Activated gamma-delta T cell treated with anti-CD3 and anti-CD28 coated beads, Interleukin-2, amount 50 U/mL, for 16 hours (primary cell): ENCODE data around the gene PIMREG.
"Not testable (repeated sequence)": the region's sequence is repeated elsewhere in the genome, so short reads cannot be mapped to it uniquely, and the experiment has no call there.

Experiments
- DNase-seq: peaks from one replicate; pipeline ENCODE4 v3.0.0-alpha.2; 2020; ENCODE audit warnings: low read depth

Gene PIMREG

DNA sequence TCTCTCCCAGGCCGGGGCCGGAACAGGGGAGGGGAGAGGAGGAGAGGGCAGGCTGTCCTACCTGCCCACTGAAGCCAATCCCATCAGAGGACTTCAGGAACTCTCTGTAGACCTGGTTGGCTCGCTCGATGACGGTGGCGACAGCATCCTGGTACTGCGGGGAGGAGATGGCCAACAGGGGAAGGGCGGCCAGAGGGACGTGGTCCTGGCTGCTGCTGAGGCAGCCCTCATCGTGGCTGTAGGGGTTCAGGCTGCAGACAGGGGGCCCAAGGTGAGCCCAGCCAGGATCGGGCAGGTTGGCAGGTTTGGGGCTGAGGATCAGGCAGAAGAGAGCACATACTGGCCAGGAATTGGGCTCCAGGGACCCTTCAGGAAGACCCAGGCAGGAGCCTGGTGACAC, 34.2 kb downstream of the PIMREG start:
- DNase-seq: no peak

DNA sequence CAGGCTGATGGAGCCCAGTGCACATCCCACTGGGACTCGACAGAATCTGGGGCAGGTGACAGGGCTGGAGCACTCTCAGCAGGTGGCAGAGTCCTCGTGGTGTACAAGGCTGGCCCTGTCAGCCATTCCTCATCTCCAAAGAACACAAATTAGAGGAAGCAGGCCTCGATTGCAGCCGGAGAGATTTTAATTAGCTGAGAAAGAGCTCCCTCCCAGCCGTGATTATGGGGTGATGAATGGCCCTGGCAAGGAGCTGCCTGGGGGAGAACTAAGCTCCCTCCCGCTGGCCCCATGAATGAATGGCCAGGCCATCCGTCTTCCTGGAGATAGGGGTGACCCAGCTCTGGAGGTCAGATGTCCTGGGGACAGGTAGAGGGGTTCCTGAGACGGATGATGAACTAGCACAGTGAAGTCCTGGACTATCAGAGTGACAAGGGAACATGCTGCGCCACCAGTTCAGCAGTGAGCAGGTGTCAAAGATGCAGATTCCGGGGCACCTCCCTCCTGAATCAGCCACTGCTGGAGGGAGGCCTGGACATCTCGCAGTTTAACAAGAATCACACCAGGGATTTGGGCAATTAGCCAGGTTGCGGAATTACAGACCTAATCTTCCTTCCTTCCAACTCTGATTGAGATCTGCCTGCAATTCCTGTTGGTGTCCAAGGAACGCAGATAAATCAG, 35.5 kb downstream of the PIMREG start:
- no peak for DNase-seq

DNA sequence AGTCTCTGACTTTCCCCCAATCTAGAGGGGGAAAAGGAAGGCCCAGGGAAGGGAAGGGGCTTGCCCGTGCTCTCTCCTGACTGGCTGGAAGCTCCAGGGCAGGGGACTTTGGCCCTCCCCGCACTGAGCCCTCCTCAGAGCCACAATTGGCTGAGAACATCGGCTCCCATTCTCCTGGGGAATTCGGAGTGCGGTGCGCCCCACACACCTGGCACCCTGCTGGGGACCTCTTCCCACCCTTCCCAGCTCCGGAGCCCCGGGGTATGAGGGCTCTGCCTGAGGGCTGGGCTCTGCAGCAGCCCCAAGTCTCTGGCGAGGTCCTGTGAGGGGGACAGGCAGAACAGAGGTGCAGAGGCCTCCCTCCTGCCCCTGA, 36.0 kb downstream of the PIMREG start:
- no peak for DNase-seq

DNA sequence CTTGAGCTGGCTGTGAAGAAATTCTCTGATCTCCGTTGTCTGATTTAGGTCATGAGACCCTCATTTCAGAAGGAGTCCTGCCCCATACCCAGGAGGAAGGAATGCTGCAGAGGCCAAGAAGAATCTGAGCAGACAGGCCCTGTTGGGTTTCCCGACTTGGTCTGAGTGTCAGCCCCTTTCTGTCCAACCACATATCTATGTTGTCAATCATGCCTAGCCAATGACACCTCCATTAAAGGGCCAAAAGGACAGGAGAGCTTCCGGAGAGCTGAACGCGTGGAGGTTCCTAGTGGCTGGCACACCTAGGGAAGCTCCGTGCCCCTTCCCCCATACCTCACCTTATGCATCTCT, 37.8 kb downstream of the PIMREG start:
- DNase-seq: no peak

DNA sequence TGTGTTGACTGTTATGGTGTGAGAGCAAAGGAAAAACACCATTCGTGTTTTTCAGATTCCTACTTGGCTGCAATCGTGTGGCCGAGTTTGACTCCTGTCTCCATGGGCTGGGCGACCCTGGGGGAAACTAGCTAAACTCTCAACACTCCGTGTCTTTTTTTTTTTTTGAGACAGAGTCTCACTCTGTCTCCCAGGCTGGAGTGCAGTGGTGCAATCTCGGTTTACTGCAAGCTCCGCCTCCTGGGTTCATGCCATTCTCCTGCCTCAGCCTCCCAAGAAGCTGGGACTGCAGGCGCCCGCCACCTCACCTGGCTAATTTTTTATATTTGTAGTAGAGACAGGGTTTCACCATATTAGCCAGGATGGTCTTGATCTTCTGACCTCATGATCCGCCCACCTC, 38.5 kb downstream of the PIMREG start:
- DNase-seq: not testable (repeated sequence)

DNA sequence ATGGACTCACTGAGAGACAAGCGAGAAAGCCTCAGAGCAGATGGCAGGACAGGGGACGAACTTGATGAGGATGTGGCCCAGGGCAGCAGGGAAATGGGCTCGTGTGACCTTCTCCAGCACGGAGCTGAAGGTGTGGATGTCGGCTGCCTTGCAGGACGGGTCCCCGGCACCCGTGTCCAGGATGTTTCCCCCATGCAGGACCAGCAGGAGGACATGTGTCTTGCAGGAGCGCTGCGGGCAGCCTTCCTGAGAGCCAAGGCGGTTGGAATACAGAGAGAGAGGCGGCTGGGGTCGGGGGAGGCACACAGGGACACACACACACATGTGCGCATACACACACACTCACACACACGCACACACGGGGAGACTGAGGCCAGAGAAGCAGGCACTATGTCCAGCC, 39.3 kb downstream of the PIMREG start:
- DNase-seq: no peak

DNA sequence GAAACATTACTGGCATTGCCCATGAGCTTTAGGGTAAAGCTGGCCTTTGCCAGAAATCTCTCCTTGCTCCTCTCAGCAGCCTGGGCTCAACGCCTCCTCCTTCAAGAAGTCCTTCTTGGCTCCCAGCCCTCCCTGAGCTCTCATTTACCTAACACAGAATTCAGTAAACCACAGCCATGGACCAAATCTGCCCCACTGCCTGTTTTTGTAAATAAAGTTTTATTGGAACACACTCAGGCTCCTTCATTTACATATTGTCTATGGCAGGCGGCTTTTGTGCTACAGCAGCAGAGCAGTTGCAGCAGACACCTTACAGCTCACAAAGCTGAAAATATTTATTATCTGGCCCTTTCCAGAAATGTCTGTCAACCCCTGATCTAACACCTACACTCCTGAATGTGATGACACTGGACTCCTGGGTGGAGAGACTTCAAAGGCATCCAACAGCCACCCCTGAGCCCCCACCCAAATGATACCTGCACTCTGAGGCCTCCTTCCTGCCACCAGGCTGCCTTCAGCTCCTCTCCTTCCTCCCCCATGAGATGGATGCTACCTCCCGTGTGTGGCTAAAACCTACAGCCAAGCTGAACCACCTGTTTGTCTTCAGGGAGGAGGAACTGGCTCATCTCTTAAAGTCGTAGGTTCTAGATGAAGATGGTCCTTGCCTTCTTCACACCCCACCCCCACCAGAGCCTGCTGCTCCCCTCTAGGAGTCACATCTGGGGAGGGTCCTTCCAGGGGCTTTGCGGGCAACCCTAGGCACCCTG, 41.6 kb downstream of the PIMREG start:
- DNase-seq: no peak

DNA sequence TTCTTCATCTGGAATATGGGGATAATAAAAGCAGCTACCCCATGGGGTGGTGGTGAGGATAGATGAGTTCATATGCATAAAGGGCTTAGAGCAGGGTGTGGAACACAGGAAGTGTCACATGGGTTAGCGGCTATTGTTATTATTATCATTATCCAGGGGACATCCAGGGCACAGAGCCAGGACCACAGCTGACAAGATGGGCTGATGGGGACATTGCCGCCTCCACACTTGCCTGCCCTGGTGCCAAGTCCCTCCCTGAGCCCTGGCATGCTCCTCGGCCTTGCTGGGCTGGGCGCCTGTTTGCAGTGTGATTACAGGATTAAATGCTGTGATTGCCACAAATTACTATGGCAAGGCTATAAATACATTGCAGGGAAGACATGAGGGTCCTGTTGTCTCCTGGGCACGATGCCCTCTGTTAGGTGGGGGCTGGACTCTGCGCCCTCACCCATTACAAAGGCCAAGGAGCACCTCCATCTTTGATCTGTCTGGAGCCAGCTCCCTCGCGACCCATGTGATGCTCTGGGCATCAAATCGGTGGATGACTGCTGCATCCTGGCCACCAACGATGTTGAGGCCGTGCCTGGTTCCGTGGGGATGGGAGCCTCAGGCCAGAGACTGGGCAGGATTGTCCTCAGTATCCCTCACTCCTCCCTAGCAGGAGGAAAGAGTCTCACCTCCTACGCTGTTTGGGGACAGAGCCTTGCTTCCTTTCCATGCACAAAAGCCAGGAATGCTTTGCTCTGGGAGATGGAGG, 43.2 kb downstream of the PIMREG start:
- no peak for DNase-seq

DNA sequence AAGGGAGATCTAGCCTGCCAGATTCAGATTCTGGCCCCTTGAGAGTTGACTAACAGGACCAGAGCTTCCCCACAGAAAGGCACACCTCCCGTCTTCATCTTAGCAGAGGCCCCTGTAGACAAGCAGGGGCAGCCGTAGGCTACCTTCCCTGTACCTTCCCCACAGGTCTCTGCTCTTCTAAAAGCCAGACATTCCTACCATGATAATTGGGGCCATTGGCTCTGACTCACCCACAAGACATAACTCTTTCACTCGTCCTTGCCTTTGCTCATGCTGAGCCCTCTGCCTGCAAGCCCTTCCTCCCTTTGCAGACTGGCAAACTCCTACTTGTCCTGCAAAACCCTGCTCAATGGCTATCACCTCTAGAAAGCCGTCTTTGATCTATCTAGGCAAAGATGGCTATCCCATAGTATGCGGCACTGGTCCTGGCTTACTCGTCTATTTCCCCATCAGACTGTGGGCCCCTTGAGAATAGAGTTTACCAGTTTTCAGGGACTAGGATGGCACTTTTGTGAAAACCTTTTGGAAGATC, 43.8 kb downstream of the PIMREG start:
- DNase-seq: no peak

DNA sequence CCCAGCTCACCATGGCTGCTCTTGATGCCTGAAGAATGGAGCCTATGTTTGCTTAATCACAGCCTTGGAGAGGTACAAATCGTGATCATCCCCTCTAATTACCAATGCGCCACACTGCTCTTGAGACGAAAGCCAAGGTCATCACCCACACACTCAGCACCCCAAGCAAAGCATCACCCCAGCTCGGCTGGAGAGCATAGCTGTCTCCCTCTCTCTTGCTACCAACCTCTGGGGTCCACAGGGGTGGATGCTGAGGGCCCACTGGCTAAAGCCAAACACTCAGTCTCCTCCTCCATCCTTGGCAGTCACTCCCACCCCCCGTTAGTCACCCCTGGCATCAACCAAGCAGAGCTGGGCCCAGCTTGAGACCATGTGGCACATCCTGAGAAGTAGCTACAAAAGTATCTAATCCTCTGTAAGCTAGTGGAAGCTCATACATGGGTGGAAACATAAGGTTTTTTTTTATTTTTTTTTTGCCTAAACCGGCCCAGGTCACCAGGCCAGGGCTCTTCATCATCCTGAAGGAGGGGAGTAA, 44.8 kb downstream of the PIMREG start:
- DNase-seq: no peak

DNA sequence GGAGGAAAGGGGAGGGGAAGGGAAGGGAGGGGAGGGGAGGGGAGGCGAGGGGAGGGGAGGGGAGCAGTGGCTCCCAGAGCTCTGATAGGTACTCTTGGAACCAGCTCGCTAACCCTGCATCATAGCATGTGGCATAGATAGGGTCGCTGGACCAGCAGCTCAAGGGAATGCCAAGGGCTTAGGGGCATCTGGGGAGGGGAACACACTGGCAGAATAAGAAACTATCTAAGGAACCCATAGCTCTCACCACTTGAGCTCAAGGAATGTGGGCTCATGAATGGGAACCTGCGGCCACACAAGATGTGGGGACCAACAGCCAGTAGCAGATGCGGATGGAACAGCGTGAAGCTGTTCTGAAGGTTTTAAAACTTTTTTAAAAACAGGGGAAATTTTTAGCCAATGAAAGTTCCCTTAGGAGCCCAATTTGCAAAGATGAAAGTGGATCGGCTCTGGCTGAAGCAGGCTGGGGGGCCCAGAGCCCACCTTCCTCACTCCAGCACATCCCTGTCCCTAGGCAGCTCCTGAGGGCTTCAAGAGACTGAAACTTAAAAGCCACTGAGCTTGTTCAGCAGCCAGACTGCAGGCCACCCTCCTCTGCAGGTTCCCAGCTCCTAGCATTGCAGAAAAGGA, 46.9 kb downstream of the PIMREG start:
- no peak for DNase-seq

DNA sequence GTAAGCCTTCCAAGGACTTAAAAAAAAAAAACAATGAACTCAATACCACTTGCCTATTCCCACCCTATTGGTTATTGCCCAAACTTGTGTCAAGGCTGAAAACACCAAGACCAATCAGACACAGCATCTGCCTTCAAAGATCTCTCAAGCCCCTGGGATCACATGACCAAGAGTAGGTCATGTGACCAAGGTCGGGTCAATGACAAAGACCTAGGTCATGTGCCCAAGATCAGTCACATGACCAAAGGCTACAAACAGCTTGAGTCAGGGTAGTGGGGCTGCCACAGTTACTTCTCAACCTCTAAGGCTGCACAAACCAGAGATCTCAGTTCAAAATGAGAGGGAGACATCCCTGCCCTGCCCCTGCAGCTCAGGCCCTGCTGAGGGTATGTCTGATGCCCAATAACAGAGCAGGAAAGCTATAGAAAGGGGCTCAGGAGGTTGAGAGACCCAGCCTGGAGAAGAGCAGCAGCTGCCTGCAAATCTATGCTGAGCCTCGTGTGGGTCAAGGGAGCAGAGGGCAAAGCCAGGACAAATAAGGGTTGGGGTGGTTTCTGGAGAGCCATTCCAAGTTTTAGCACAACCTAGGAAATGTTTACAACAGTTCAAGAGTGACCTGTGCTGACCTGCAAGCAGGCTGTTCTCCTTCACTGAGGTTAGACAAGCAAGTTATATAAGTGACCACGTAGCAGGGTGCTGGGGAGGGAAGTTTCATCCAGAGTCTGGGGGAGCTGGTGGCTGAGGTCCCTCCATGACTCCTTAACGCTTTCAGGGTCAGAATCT, 48.8 kb downstream of the PIMREG start:
- no peak for DNase-seq

DNA sequence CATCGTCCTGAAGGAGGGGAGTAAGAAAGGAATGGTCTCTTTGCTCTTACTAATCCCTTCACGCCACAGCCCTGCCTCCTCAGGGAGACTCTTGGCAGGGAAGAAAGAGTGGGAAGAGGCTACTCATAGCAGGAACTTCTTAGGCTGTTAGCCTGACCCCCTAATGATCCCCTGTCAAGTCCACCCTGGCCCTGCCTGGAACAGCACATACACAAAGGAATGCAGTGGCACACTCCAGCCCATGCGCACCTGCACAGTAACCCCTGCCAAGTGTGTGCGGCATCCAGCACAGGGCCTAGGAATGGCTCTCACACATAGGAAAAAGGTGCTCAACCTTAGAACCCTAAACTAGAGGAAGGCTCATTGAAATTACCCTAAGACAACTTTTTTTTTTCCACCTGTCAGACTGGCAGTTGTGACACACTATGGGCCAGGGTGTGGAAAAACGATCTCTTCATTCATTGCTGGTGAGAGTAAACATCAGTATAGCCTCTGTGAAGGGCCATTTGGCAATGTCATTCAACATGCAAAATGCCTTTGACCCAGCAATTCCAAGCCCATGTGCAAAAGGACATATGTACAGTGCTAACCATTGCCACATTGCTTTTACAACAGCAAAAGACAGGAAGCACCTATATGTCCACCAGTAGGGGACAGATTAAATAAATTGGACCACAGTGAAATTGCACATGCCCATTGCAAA, 50.1 kb downstream of the PIMREG start:
- DNase-seq: no peak

DNA sequence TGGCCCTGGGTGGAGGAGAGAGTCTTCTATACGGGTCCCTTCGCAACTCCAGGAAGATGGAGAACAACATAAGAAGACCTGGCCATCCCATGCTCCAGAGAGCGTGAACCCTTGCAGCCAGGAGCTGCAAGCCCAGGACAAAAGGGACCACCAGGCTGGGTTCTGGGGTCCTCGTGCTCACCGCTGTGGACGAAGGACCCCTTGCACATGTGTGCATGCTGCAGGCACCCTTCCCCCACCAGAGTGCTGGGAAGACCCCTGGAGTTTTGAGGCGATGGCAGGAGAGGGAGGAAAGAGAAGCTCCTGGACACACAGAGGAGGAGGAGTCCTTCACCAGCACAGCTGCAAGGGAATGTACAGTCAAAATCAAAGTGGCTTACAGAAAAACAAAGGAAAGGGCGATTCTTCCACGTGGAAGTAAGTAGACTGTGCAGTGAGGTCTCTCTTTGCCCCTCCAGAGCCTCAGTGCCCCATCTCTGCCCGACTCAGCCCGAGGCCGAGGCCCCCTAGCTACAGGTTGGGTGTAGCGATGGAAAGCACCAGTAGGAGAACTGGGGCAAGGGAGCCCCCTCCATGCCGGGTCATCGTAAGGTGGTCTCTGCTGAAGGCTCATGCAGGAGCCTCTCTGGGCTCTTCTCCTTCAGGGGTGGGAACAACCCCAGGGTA, 51.3 kb downstream of the PIMREG start:
- no peak for DNase-seq

DNA sequence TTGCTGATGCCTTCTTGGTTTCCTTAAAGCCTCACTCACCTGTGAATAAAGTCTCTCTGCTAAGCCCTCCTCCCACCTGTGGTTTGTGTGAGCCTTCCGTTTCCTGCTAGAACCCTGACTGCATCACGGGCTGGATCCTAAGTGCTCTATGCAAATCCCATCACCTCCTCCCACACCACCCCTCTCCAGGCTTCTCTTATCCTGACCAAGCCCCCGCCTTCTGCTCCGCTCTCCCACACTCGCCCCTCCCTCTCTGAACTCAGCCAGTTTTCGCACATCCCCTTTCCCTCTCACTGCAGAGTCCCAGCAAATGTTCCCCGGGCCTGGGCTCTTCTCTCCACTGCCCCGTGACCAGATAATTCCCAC, 51.8 kb downstream of the PIMREG start:
- no peak for DNase-seq

DNA sequence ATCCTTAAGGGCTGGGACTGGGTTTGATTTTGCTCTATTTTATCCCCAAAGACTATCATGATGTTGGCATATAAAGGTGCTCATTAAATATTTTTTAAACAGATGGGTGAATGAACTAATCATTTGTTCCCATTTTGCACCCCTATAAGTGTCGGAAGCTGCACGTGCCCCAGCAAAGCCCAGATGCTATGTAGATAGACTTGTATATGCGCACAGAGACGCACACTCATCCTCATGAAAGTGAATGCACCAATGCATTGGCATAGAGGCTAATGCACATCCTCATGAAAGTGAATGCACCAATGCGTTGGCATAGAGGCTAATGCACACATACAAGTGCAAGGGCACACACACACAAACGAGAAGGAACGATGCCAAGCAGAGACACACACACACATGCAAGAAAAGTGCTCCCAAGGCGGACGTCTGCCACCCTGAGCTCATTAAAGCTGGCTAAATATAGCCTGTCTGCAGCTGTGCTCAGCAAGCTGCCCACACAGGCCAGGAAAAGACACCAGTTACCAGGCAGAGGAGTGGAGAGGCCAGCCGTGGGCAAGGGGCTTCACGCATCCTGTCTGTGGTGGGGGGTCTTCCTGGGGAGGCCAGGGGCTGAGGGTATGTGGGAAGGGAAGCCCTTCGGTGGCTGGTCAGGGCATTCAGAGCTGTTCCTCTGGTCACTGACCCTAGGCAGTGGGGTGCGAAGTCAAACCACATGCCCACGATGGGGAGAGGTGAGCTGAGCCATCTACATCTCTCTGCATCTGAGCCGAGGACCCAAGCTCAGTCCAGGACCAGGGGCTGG, 52.6 kb downstream of the PIMREG start:
- DNase-seq: no peak

DNA sequence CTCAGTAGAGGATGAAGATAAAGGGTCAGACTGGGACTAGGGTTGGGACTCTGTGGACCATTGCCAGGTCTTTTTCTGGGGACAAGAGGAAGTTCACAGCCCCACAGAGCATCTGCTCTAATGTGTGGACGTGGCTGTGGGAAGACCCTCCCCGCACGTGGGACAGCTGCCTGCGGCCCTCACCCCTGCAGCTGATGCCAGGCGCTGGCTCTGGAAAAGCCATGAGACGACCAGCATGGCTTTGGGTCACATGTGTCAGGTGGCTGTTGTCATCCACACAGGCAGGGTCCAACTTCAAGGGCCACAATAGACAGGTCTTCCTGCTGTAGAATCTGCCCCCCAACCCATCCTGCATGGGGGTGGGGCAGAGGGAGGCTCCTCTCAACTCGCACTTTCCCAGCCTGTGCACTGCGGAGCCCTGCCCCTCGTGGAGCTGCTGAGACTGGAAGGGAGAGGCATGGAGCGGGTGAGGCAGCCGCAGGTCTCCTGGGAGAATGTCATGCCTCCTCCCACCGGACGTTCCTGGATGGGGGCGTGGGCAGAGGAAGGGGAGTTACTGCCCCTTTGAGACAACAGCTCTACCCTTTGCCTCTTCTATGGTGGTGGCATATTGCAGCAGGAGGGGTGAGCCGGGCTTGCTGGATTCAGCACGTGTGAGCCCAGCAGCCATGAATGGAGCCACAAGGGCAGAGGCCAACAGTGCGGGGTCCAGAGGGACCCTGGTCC, 53.4 kb downstream of the PIMREG start:
- DNase-seq: no peak

DNA sequence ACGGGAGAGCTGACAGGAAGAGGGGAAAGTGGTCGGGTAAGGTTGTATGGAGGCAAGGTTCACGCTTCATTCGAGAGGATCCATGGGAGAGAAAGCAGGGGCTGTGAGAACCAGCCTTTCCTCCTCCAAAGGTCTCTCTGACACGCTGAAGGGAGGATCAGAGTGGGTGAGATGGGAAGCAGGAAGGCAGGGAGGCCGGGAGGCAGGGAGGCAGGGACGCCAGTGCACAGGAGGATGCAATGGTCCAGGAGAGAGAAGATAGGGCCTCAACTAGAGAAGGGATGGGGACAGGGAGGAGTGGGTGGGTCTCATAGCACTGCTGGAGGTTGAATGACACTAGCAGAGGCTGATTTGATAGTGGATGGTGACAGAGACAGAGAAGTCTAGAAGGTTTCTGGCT, 54.1 kb downstream of the PIMREG start:
- no peak for DNase-seq
